HG02610 (cell line): ENCODE results near the gene HSD17B12.
"Not testable (repeated sequence)": the region's sequence is repeated elsewhere in the genome, so short reads cannot be mapped to it uniquely, and the experiment has no call there.

Source experiments
- ATAC-seq: cut with Tn5 transposase; IDR thresholded peaks from one replicate; pipeline ENCODE4 v1.9.1; 2021; ENCODE audit warnings: mild to moderate bottlenecking, moderate library complexity; ENCODE audit not compliant: unreplicated experiment

The HSD17B12 gene

GRCh38 chr11:43738600-43739409 lies 58.3 kb downstream of the HSD17B12 start:
- ATAC-seq = no peak

- no peak for ATAC-seq
Measured at GRCh38 chr11:43746670-43747069, 66.1 kb downstream of the HSD17B12 start.

GRCh38 chr11:43747130-43747802 lies 66.7 kb downstream of the HSD17B12 start:
- no peak for ATAC-seq

GRCh38 chr11:43748095-43748494 lies 67.6 kb downstream of the HSD17B12 start:
- ATAC-seq = no peak

GRCh38 chr11:43751726-43752125 lies 71.2 kb downstream of the HSD17B12 start:
- no peak for ATAC-seq

GRCh38 chr11:43756575-43756974 lies 76.0 kb downstream of the HSD17B12 start:
- no peak for ATAC-seq

- no peak for ATAC-seq
Measured at GRCh38 chr11:43758927-43759326, 78.4 kb downstream of the HSD17B12 start.

GRCh38 chr11:43760902-43761301 lies 80.4 kb downstream of the HSD17B12 start:
- no peak for ATAC-seq

- no peak for ATAC-seq
Measured at GRCh38 chr11:43765194-43765593, 84.7 kb downstream of the HSD17B12 start.

GRCh38 chr11:43768654-43769053 lies 88.1 kb downstream of the HSD17B12 start:
- ATAC-seq = not testable (repeated sequence)

GRCh38 chr11:43770173-43770572 lies 89.6 kb downstream of the HSD17B12 start:
- ATAC-seq = no peak

GRCh38 chr11:43772733-43773132 lies 92.2 kb downstream of the HSD17B12 start:
- ATAC-seq = no peak

GRCh38 chr11:43774786-43775185 lies 94.2 kb downstream of the HSD17B12 start:
- no peak for ATAC-seq

GRCh38 chr11:43779306-43779705 lies 98.8 kb downstream of the HSD17B12 start:
- ATAC-seq = no peak

- no peak for ATAC-seq
Measured at GRCh38 chr11:43784301-43784700, 103.8 kb downstream of the HSD17B12 start.

- ATAC-seq = no peak
Measured at GRCh38 chr11:43784866-43785265, 104.3 kb downstream of the HSD17B12 start.

GRCh38 chr11:43785318-43785717 lies 104.8 kb downstream of the HSD17B12 start:
- ATAC-seq = no peak

- ATAC-seq = no peak
Measured at GRCh38 chr11:43786016-43786415, 105.5 kb downstream of the HSD17B12 start.

GRCh38 chr11:43787824-43788223 lies 107.3 kb downstream of the HSD17B12 start:
- ATAC-seq = no peak

GRCh38 chr11:43788421-43788820 lies 107.9 kb downstream of the HSD17B12 start:
- no peak for ATAC-seq

GRCh38 chr11:43789700-43790443 lies 109.3 kb downstream of the HSD17B12 start:
- no peak for ATAC-seq

- ATAC-seq = no peak
Measured at GRCh38 chr11:43790444-43790794, 109.9 kb downstream of the HSD17B12 start.
